NCI-H446 (cell line): ENCODE data around the gene MED15.
"Not testable (repeated sequence)": the region's sequence is repeated elsewhere in the genome, so short reads cannot be mapped to it uniquely, and the experiment has no call there.

Source experiments
- DNase-seq, 2 experiments: peaks; one replicate each; lab custom pipeline; 2025; lab: John Stamatoyannopoulos, UW

MED15 gene

GRCh38 chr22:20604092-20604747 is 96.8 kb downstream of the MED15 start:
- no peak for DNase-seq

- DNase-seq, result no peak
These were observed 97.4 kb downstream of the MED15 start for GRCh38 chr22:20604776-20605221.

GRCh38 chr22:20605328-20605727 is 97.9 kb downstream of the MED15 start:
- no peak for DNase-seq

GRCh38 chr22:20606041-20606783 is 98.8 kb downstream of the MED15 start:
- peak in 1 of 2 experiments; percentile 57 for DNase-seq

- no peak for DNase-seq
These were observed 99.3 kb downstream of the MED15 start for GRCh38 chr22:20606784-20607128.

- DNase-seq, result no peak
These were observed 99.9 kb downstream of the MED15 start for GRCh38 chr22:20607157-20607907.

GRCh38 chr22:20610243-20610686 is 102.9 kb downstream of the MED15 start:
- no peak for DNase-seq

- no peak for DNase-seq
These were observed 103.3 kb downstream of the MED15 start for GRCh38 chr22:20610757-20611156.

- no peak for DNase-seq
These were observed 104.0 kb downstream of the MED15 start for GRCh38 chr22:20611418-20611817.

- DNase-seq, result no peak
These were observed 105.9 kb downstream of the MED15 start for GRCh38 chr22:20613301-20613700.

- DNase-seq, result no peak
These were observed 107.6 kb downstream of the MED15 start for GRCh38 chr22:20615021-20615420.

- DNase-seq, result no peak
These were observed 108.4 kb downstream of the MED15 start for GRCh38 chr22:20615533-20616450.

GRCh38 chr22:20616451-20617043 is 109.1 kb downstream of the MED15 start:
- no peak for DNase-seq

- DNase-seq, result no peak
These were observed 111.1 kb downstream of the MED15 start for GRCh38 chr22:20618488-20618887.

GRCh38 chr22:20619045-20619892 is 111.9 kb downstream of the MED15 start:
- DNase-seq, result no peak

GRCh38 chr22:20619893-20620194 is 112.4 kb downstream of the MED15 start:
- DNase-seq, result not testable (repeated sequence)

GRCh38 chr22:20621162-20621561 is 113.8 kb downstream of the MED15 start:
- DNase-seq, result no peak

GRCh38 chr22:20622650-20623339 is 115.4 kb downstream of the MED15 start:
- no peak for DNase-seq

- DNase-seq, result no peak
These were observed 116.8 kb downstream of the MED15 start for GRCh38 chr22:20624161-20624616.

GRCh38 chr22:20625270-20625669 is 117.9 kb downstream of the MED15 start:
- DNase-seq, result no peak
